GM12878 (cell line): ENCODE measurements around the gene PRR14L. TPM values are rescaled to one million over a fixed set of nuclear protein-coding genes. Genes with fewer than 3 reads are reported as not detected.

ENCODE experiments used
- ATAC-seq: fragments of 200-7000 bp; cut with Tn5 transposase; 3 replicates; pipeline ENCODE4 v1.9.1; 2020; ENCODE audit warnings: mild to moderate bottlenecking, moderate library complexity
- BruUV-seq: library from RNA; stranded (reverse); fragments of 400-500 nt; replicated peaks from 2 replicates; lab custom pipeline; 2021; lab: Mats Ljungman, UMichigan
- CTCF ChIA-PET: fragments of 300-600 bp; sonication (Branson Sonifier 250); formaldehyde crosslinking; extraction: SDS; loops from one replicate; lab custom pipeline; 2021; ENCODE audit warnings: inconsistent platforms; lab: Yijun Ruan, JAX
- POLR2A ChIA-PET: fragments of 350-600 bp; formaldehyde crosslinking; extraction: SDS; loops from one replicate; lab custom pipeline; 2021; ENCODE audit warnings: inconsistent platforms; lab: Charles Lee
- RAD21 ChIA-PET: fragments of 300-600 bp; sonication (Branson Sonifier 250); formaldehyde crosslinking; loops from one replicate; lab custom pipeline; 2023; ENCODE audit warnings: antibody characterized with exemption; ENCODE audit not compliant: unreplicated experiment; lab: Charles Lee
- SMC1A ChIA-PET: fragments of 300-600 bp; sonication (Branson Sonifier 250); formaldehyde crosslinking; loops from one replicate; lab custom pipeline; 2023; ENCODE audit not compliant: unreplicated experiment, uncharacterized antibody; lab: Charles Lee
- DNase-seq: peaks from one replicate; pipeline ENCODE4 v3.0.0-alpha.2; 2011; ENCODE audit warnings: low read depth, low spot score
- FAIRE-seq: peaks from 3 replicates; lab custom pipeline; 2011; peaks lifted over from hg19 to GRCh38; lab: Jason Lieb, UNC
- H2AFZ ChIP-seq: 2 replicates; pipeline ENCODE4 v1.6.0; 2011; ENCODE audit warnings: low read depth, low read length, control low read depth; ENCODE audit not compliant: control insufficient read depth
- H3K27ac ChIP-seq: 2 replicates; pipeline ENCODE4 v1.5.1; 2011; ENCODE audit warnings: control low read depth; ENCODE audit not compliant: control insufficient read depth, insufficient read depth
- H3K27me3 ChIP-seq, 2 experiments: replicated peaks in 1 of 2; 2 replicates each; pipeline versions ENCODE4 v1.6.0 to v1.6.1; 2011; ENCODE audit warnings: low read length in 1 of 2; ENCODE audit not compliant: control insufficient read depth in 2 of 2, insufficient read depth in 2 of 2
- H3K36me3 ChIP-seq, 2 experiments: 2 replicates each; pipeline ENCODE4 v1.5.1; 2011; ENCODE audit warnings: low read length in 1 of 2; ENCODE audit not compliant: control insufficient read depth in 2 of 2, insufficient read depth in 2 of 2
- H3K4me1 ChIP-seq: 2 replicates; pipeline ENCODE4 v1.6.1; 2011; ENCODE audit warnings: mild to moderate bottlenecking, low read length, moderate library complexity, mixed read lengths; ENCODE audit not compliant: control insufficient read depth, insufficient read depth
- H3K4me2 ChIP-seq: 2 replicates; pipeline ENCODE4 v1.6.0; 2011; ENCODE audit warnings: control low read depth; ENCODE audit not compliant: control insufficient read depth, insufficient read depth
- H3K4me3 ChIP-seq: fragments of 200-600 bp; sonication (generic); 2 replicates; pipeline ENCODE4 v1.5.1; 2016
- H3K79me2 ChIP-seq: 2 replicates; pipeline ENCODE4 v1.6.0; 2011; ENCODE audit warnings: low read length; ENCODE audit not compliant: control insufficient read depth, insufficient read depth
- H3K9ac ChIP-seq: 2 replicates; pipeline ENCODE4 v1.8.0; 2011; ENCODE audit warnings: low read length, control low read depth, mixed read lengths; ENCODE audit not compliant: control insufficient read depth, insufficient read depth
- H3K9me3 ChIP-seq: replicated peaks from 3 replicates; pipeline ENCODE4 v1.5.1; 2011; ENCODE audit warnings: mild to moderate bottlenecking, low read length; ENCODE audit not compliant: control insufficient read depth, insufficient read depth
- H4K20me1 ChIP-seq: 2 replicates; pipeline ENCODE4 v1.6.0; 2011; ENCODE audit not compliant: control insufficient read depth, insufficient read depth
- IKZF2 ChIP-seq, 2 experiments: fragments of 450-650 bp; IDR thresholded peaks; 2 replicates each; pipeline ENCODE4 v1.6.1; 2017; ENCODE audit warnings: mild to moderate bottlenecking in 2 of 2, moderate library complexity in 2 of 2
- JUND ChIP-seq: IDR thresholded peaks from 2 replicates; pipeline ENCODE4 v1.6.1; 2012; ENCODE audit warnings: low read depth, mild to moderate bottlenecking, low read length, improper control_type of control experiment, moderate library complexity
- MEF2B ChIP-seq: fragments of 450-650 bp; IDR thresholded peaks from 2 replicates; pipeline ENCODE4 v1.6.1; 2018; ENCODE audit warnings: mild to moderate bottlenecking, moderate library complexity; ENCODE audit not compliant: partially characterized antibody, poor library complexity, severe bottlenecking
- NR2C1 ChIP-seq: fragments of 450-650 bp; IDR thresholded peaks from 2 replicates; pipeline ENCODE4 v1.6.1; 2017; ENCODE audit warnings: antibody characterized with exemption, mild to moderate bottlenecking, moderate library complexity
- PML ChIP-seq: IDR thresholded peaks from 2 replicates; pipeline ENCODE4 v1.6.1; 2012; ENCODE audit warnings: low read length, inconsistent platforms
- ZNF384 ChIP-seq: IDR thresholded peaks from 2 replicates; pipeline ENCODE4 v1.6.1; 2012; ENCODE audit warnings: low read depth, mild to moderate bottlenecking, low read length, improper control_type of control experiment, borderline replicate concordance
- WGBS: methylation state at CpG from one replicate; pipeline ENCODE4 v1.1.6; 2016; ENCODE audit warnings: low lambda C conversion rate; ENCODE audit not compliant: insufficient replicate concordance, insufficient coverage; ENCODE audit errors: missing lambda C conversion rate; 5-methylcytosine and 5-hydroxymethylcytosine counted together
- in situ Hi-C: fragments of 300-500 bp; cut with MboI; formaldehyde crosslinking; loops from 9 replicates; pipeline ENCODE4 v1.14.3; 2018; ENCODE audit warnings: mixed read lengths
- intact Hi-C: fragments of 100-400 bp; cut with micrococcal nuclease; formaldehyde crosslinking; loops from one replicate; pipeline ENCODE4 v1.14.2; 2022; ENCODE audit not compliant: unreplicated experiment
- polyA plus RNA-seq, 11 experiments: library from polyadenylated mRNA; depleted of rRNA in 4 of 11; unstranded in 6 of 11; stranded (reverse) in 5 of 11; fragments of >200 nt; fragmentation: Nextera tagmentation in 4 of 11; fragmentation: Illumina TruSeq in 1 of 11; extraction: Ambion mirVana in 4 of 11; extraction: Trizol in 1 of 11; gene quantifications; 1 replicate in 1 of 11; 2 replicates in 10 of 11; pipeline versions ENCODE4 v1.2.1 to v1.2.3, GENCODE V29; 2011 to 2016; ENCODE audit warnings: inconsistent platforms in 2 of 11, missing spikeins in 2 of 11, low read depth in 1 of 11
- total RNA-seq, 4 experiments: library from RNA; depleted of rRNA in 3 of 4; stranded (reverse); fragments of >200 nt in 3 of 4; fragmentation: Illumina TruSeq in 1 of 4; extraction: Trizol in 1 of 4; gene quantifications; 2 replicates each; pipeline versions ENCODE4 v1.2.1 to v1.2.3, GENCODE V29; 2013 to 2021
- TF ChIP-seq, protein P1 (sequence below): fragments of 450-650 bp; formaldehyde crosslinking; IDR thresholded peaks from 2 replicates; pipeline ENCODE4 v1.4.0; 2022; ENCODE audit warnings: mild to moderate bottlenecking, moderate library complexity

PRR14L gene
- total and polyA plus RNA-seq, 10 of the 15 experiments (the other 5 are each of a cell fraction or from before 2014, with no cell fraction given): 4.2 to 49.0 (median 21.4) TPM

DNA sequence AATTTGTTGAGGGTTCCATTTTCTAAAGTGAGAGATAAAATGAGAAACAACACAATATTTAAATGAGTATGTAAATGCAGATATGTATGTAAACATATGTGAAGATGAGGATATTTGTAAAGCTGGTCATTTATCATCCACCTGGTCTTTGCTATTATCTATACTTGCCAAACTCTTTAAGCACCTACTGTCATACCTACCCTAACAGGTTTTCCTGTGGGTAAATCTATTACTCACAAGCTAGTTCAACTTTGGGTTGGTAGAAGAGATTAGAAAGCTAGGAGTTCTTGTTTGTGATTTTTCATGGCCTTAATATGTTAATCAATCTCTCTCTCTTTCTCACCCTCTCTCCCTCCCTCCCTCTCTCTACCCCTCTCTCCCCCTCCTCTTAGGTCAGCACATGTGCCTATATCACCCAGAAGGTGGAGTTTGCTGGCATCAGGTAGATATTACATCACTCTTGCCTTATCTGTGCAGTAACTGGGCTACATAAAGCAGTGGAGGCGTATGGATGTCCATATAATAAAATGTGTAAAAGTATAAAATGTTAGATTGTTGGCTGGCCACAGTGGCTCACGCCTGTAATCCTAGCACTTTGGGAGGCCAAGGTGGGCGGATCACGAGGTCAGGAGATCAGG, 18.6 kb upstream of the PRR14L start:
- POLR2A ChIA-PET: interaction anchor here (0.7 kb wide), 1 partner anchor 21 kb away, joined by 3 read pairs; no protein-coding TSS in a partner anchor
- Histone ChIP-seq H3K27ac (peak overlapping the region; percentile 24; the same call in 1 of the 2 replicates), H3K27me3 (no peaks in the 10 kb centered on the region), H3K4me2 (no peak overlapping the region), H3K36me3 (peaks cover 2 to 14% of the 10 kb centered on the region in 2 experiments; a peak in 3 of 4 replicates), H3K4me3 (no peak overlapping the region), H3K9ac (no peak overlapping the region), H2AFZ (no peak overlapping the region), H4K20me1 (no peaks in the 10 kb centered on the region), H3K4me1 (no peaks in the 10 kb centered on the region), H3K79me2 (no peaks in the 10 kb centered on the region), H3K9me3 (no peaks in the 10 kb centered on the region)
- intact Hi-C loops (no loop called here), in situ Hi-C loops (no loop called here)
- BruUV-seq: no TSS peak
- CTCF ChIA-PET: no interaction called here
- RAD21 ChIA-PET: interaction anchor here (1.0 kb wide), 1 partner anchor 15 kb away, joined by 4 read pairs; the partner anchor contains the start of gene DEPDC5
- FAIRE-seq (no peak), DNase-seq (no peak), ATAC-seq (peak; percentile 52)
- TF ChIP-seq NR2C1 (no peak), MEF2B (no peak), JUND (no peak), ZNF384 (no peak), IKZF2 (IDR thresholded peaks at IDR 0.05) (no peak), PML (no peak)
- TF ChIP-seq, protein P1, sequence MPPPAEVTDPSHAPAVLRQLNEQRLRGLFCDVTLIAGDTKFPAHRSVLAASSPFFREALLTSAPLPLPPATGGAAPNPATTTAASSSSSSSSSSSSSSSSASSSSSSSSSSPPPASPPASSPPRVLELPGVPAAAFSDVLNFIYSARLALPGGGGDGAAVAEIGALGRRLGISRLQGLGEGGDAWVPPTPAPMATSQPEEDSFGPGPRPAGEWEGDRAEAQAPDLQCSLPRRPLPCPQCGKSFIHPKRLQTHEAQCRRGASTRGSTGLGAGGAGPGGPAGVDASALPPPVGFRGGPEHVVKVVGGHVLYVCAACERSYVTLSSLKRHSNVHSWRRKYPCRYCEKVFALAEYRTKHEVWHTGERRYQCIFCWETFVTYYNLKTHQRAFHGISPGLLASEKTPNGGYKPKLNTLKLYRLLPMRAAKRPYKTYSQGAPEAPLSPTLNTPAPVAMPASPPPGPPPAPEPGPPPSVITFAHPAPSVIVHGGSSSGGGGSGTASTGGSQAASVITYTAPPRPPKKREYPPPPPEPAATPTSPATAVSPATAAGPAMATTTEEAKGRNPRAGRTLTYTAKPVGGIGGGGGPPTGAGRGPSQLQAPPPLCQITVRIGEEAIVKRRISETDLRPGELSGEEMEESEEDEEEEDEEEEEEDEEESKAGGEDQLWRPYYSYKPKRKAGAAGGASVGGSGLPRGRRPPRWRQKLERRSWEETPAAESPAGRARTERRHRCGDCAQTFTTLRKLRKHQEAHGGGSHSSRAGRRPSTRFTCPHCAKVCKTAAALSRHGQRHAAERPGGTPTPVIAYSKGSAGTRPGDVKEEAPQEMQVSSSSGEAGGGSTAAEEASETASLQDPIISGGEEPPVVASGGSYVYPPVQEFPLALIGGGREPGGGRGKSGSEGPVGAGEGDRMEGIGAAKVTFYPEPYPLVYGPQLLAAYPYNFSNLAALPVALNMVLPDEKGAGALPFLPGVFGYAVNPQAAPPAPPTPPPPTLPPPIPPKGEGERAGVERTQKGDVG: no peak
- WGBS: 98% methylated on average over 4 of the region's 4 CpGs
- SMC1A ChIA-PET: interaction anchor here (0.5 kb wide), 1 partner anchor 82 kb away, joined by 3 read pairs; no protein-coding TSS in a partner anchor
